ENCODE data around the gene ALG12. TPM values are rescaled to one million over a fixed set of nuclear protein-coding genes. Genes with fewer than 3 reads are reported as not detected.

ALG12 gene
- total RNA-seq, 2 donors from 2014 or later, result 19.7 to 26.2 TPM

DNA sequence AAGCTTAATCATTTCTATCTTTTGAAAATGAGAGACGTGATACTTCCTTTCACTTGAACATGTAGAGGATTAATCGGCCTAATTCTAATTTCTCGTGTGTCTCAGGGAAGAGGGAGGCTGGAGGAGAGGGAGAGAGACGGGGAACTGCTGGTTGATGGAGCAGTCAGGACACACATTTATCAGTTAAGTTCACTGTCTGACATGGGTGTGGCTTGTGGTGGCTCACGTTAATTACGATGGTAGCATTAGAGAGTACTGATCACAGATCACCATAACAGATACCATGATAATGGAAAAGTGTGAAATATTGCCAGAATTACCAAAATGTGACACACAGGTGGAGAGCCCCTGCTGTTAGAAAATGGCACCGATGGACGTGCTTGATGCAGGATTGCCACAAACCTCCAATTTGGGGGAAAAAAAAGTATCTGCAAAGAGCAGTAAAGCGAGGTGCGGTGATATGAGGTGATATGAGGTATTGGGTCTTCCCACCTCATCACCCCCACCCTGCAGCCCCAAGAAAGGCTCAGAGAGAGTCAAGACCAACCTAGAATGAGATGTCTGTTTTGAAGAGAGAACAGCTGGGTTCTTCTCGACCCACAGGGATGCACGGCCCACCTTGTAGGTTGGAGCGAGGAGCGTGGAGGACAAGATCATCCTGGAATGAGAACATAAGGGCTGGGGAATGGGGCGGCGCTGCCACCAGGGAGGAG, 44.9 kb downstream of the ALG12 start:
- no peak overlapping the region for H3K4me3 Mint-ChIP-seq
- no peak overlapping the region for H3K27ac ChIP-seq (ENCODE audit: low read depth, low read length)
- no peaks in the 10 kb centered on the region for H3K4me1 Mint-ChIP-seq
- no peaks in the 10 kb centered on the region for H3K27me3 ChIP-seq (ENCODE audit: control insufficient read depth, insufficient read depth, low read length, poor library complexity, severe bottlenecking)
- peaks cover 30% of the 10 kb centered on the region for H3K9me3 Mint-ChIP-seq
- H3K27ac Mint-ChIP-seq, result no peak overlapping the region
- no peaks in the 10 kb centered on the region for H3K27me3 Mint-ChIP-seq (ENCODE audit: insufficient read depth)
- H3K4me1 ChIP-seq (ENCODE audit: control insufficient read depth, insufficient read depth, low read length), result no peaks in the 10 kb centered on the region
- WGBS, 2 experiments (ENCODE audit: insufficient coverage in 1 of 2, insufficient read length in 1 of 2), result 90 to 98% methylated on average over 11 to 15 of the region's 16 CpGs
- H3K4me3 ChIP-seq (ENCODE audit: low read length), result no peak overlapping the region
- H3K36me3 Mint-ChIP-seq (ENCODE audit: low read depth), result peaks cover 52% of the 10 kb centered on the region
- no peak overlapping the region for H3K9ac ChIP-seq (ENCODE audit: extremely low read depth, low read length, poor library complexity, severe bottlenecking)
- TF ChIP-seq, protein P1, sequence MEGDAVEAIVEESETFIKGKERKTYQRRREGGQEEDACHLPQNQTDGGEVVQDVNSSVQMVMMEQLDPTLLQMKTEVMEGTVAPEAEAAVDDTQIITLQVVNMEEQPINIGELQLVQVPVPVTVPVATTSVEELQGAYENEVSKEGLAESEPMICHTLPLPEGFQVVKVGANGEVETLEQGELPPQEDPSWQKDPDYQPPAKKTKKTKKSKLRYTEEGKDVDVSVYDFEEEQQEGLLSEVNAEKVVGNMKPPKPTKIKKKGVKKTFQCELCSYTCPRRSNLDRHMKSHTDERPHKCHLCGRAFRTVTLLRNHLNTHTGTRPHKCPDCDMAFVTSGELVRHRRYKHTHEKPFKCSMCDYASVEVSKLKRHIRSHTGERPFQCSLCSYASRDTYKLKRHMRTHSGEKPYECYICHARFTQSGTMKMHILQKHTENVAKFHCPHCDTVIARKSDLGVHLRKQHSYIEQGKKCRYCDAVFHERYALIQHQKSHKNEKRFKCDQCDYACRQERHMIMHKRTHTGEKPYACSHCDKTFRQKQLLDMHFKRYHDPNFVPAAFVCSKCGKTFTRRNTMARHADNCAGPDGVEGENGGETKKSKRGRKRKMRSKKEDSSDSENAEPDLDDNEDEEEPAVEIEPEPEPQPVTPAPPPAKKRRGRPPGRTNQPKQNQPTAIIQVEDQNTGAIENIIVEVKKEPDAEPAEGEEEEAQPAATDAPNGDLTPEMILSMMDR (conservative IDR thresholded peaks at IDR 0.05), result no peak
- no peak for DNase-seq
- peaks cover 19% of the 10 kb centered on the region for H3K9me3 ChIP-seq (ENCODE audit: control insufficient read depth, low read length)
- H3K36me3 ChIP-seq (ENCODE audit: control insufficient read depth, insufficient read depth, low read length), result peaks cover 30% of the 10 kb centered on the region

DNA sequence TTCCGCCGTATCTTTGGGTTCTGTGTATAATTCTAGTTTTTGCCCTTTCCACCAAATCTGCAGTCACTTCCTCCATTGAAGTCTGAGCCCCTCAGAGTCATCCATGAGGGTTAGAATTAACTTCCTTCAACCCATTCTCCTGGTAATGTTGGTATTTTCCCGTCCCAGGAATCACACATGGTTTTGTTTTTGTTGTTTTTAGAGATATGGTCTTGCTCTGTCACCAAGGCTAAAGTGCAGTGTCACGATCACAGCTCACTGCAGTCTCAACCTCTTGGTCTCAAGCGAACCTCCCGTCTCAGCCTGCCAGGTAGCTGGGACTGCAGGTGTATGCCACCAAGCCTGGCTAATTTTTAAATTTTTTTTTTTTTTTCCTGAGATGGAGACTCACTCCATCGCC, 45.9 kb downstream of the ALG12 start:
- H3K4me1 Mint-ChIP-seq, result no peaks in the 10 kb centered on the region
- H3K36me3 ChIP-seq (ENCODE audit: control insufficient read depth, insufficient read depth, low read length), result peaks cover 32% of the 10 kb centered on the region
- H3K27me3 Mint-ChIP-seq (ENCODE audit: insufficient read depth), result no peaks in the 10 kb centered on the region
- no peak overlapping the region for H3K27ac ChIP-seq (ENCODE audit: low read depth, low read length)
- H3K27me3 ChIP-seq (ENCODE audit: control insufficient read depth, insufficient read depth, low read length, poor library complexity, severe bottlenecking), result no peaks in the 10 kb centered on the region
- no peak for DNase-seq
- peaks cover 28% of the 10 kb centered on the region for H3K9me3 Mint-ChIP-seq
- H3K9me3 ChIP-seq (ENCODE audit: control insufficient read depth, low read length), result peaks cover 27% of the 10 kb centered on the region
- 96 to 100% methylated on average over 6 to 7 of the region's 7 CpGs for WGBS, 2 experiments (ENCODE audit: insufficient coverage in 1 of 2, insufficient read length in 1 of 2)
- H3K9ac ChIP-seq (ENCODE audit: extremely low read depth, low read length, poor library complexity, severe bottlenecking), result no peak overlapping the region
- H3K4me3 Mint-ChIP-seq, result no peak overlapping the region
- H3K4me3 ChIP-seq (ENCODE audit: low read length), result no peak overlapping the region
- peaks cover 54% of the 10 kb centered on the region for H3K36me3 Mint-ChIP-seq (ENCODE audit: low read depth)
- no peaks in the 10 kb centered on the region for H3K4me1 ChIP-seq (ENCODE audit: control insufficient read depth, insufficient read depth, low read length)
- TF ChIP-seq, protein P1 (conservative IDR thresholded peaks at IDR 0.05), result no peak
- no peak overlapping the region for H3K27ac Mint-ChIP-seq

DNA sequence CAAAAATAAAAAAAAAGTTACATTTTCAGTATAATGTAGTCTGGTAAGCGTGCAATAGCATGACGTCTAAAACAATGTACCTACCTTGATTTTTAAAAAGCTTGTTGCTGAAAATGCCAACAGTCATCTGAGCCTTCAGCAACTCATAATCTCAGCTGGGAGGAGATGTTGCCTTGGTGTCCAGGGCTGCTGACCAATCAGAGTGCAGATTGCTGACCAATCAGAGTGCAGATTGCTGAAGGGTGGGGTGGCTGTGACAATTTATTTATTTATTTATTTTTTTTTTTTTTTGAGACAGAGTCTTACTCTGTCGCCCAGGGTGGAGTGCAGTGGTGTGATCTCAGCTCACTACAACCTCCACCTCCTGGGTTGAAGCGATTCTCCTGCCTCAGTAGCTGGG, 46.8 kb downstream of the ALG12 start:
- WGBS, 2 experiments (ENCODE audit: insufficient coverage in 1 of 2, insufficient read length in 1 of 2), result 100% methylated on average over 3 to 4 of the region's 4 CpGs
- no peak overlapping the region for H3K27ac Mint-ChIP-seq
- Histone ChIP-seq H3K4me1 (ENCODE audit: control insufficient read depth, insufficient read depth, low read length) (no peaks in the 10 kb centered on the region), H3K27me3 (ENCODE audit: control insufficient read depth, insufficient read depth, low read length, poor library complexity, severe bottlenecking) (no peaks in the 10 kb centered on the region), H3K36me3 (ENCODE audit: control insufficient read depth, insufficient read depth, low read length) (peaks cover 33% of the 10 kb centered on the region), H3K27ac (ENCODE audit: low read depth, low read length) (no peak overlapping the region), H3K9me3 (ENCODE audit: control insufficient read depth, low read length) (peaks cover 31% of the 10 kb centered on the region), H3K9ac (ENCODE audit: extremely low read depth, low read length, poor library complexity, severe bottlenecking) (no peak overlapping the region), H3K4me3 (ENCODE audit: low read length) (no peak overlapping the region)
- H3K4me3 Mint-ChIP-seq, result no peak overlapping the region
- no peaks in the 10 kb centered on the region for H3K4me1 Mint-ChIP-seq
- DNase-seq, result no peak
- peaks cover 36% of the 10 kb centered on the region for H3K9me3 Mint-ChIP-seq
- H3K27me3 Mint-ChIP-seq (ENCODE audit: insufficient read depth), result no peaks in the 10 kb centered on the region
- TF ChIP-seq, protein P1 (conservative IDR thresholded peaks at IDR 0.05), result no peak
- peaks cover 58% of the 10 kb centered on the region for H3K36me3 Mint-ChIP-seq (ENCODE audit: low read depth)

Measured in endodermal cell (in vitro differentiated cells).